Muscle of leg (tissue), 11 donors: Measurements from ENCODE around the gene OBSL1. TPM values are rescaled to one million over a fixed set of nuclear protein-coding genes. Genes with fewer than 3 reads are reported as not detected.

Experiments used
- DNase-seq: peaks from one replicate; pipeline ENCODE4 v3.0.0; 2013
- H3K27ac ChIP-seq: one replicate; pipeline ENCODE4 v1.5.1; 2013; ENCODE audit warnings: mild to moderate bottlenecking, low read length, control low read depth
- H3K27me3 ChIP-seq: one replicate; pipeline ENCODE4 v1.6.1; 2013; ENCODE audit warnings: low read length; ENCODE audit not compliant: control insufficient read depth, insufficient read depth
- H3K36me3 ChIP-seq: one replicate; pipeline ENCODE4 v1.6.1; 2013; ENCODE audit warnings: low read length; ENCODE audit not compliant: control insufficient read depth, insufficient read depth
- H3K4me1 ChIP-seq: one replicate; pipeline ENCODE4 v1.6.1; 2013; ENCODE audit warnings: low read length; ENCODE audit not compliant: control insufficient read depth, insufficient read depth
- H3K4me3 ChIP-seq: one replicate; pipeline ENCODE4 v1.5.1; 2013; ENCODE audit warnings: low read length, control low read depth
- H3K9me3 ChIP-seq: replicated peaks from 2 replicates; pipeline ENCODE4 v1.6.1; 2013; ENCODE audit warnings: low read depth, low read length; ENCODE audit not compliant: control insufficient read depth
- WGBS: methylation state at CpG from one replicate; pipeline ENCODE4 v1.1.5; 2013; ENCODE audit warnings: missing lambda C conversion rate; ENCODE audit not compliant: insufficient coverage; 5-methylcytosine and 5-hydroxymethylcytosine counted together
- polyA plus RNA-seq, 8 donors: library from polyadenylated mRNA; unstranded; fragments of 120-200 nt; gene quantifications; one replicate each; pipeline versions ENCODE4 v1.2.1 to v1.2.3, GENCODE V29; 2013; ENCODE audit warnings: inconsistent platforms in 1 of 8, low replicate concordance in 1 of 8; ENCODE audit not compliant: insufficient read length in 8 of 8, insufficient read depth in 1 of 8
- total RNA-seq: library from RNA; stranded (reverse); fragments of 120-200 nt; gene quantifications from one replicate; pipeline ENCODE4 v1.2.4, GENCODE V29; 2013

The OBSL1 gene
- total and polyA plus RNA-seq, 9 donors, result 117 to 193 (median 156) TPM

DNA sequence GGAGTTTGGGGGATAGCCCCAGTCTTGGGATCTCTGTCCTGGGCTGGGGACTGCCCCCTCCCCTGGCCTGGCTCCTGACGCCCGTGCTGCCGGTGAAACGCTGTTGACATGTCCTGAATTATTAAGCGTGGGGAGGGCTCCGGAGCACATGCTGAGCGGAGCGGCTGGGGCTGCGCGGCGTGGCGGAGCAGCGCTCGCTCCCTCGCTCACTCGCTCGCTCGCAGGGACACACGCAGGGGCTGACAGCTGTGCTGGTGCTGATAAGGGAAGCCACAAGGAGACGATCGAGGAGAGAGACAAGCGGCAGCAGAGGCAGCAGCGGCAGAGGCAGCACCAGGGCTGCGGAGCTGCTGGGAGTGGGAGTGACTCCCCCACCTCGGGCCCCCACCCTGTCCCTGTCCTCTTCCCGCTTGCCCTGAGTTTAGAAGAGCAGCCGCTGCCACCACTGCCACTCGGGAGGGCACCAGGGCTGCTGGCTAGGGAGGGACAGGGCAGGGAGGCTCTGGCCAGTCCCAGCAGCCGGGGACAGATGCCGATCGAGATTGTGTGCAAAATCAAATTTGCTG is 57.1 kb downstream of the OBSL1 start, which contains the start of gene ASIC4:
ASIC4 (plus strand) TSS at position 287 of the 566 bp plus-strand sequence; CDS start at position 530, 243 bp downstream.
- H3K36me3 ChIP-seq, result no peaks in the 10 kb centered on the region
- H3K4me1 ChIP-seq, result peaks cover 70% of the 10 kb centered on the region
- peaks cover 80% of the 10 kb centered on the region for H3K27me3 ChIP-seq
- H3K27ac ChIP-seq, result peak within 1 kb of the TSS; percentile 13
- H3K9me3 ChIP-seq, result no peaks in the 10 kb centered on the region
- no peak within 1 kb of the TSS for H3K4me3 ChIP-seq
- WGBS, result under 1% methylated on average over 22 of the region's 31 CpGs
- DNase-seq, result no peak

DNA sequence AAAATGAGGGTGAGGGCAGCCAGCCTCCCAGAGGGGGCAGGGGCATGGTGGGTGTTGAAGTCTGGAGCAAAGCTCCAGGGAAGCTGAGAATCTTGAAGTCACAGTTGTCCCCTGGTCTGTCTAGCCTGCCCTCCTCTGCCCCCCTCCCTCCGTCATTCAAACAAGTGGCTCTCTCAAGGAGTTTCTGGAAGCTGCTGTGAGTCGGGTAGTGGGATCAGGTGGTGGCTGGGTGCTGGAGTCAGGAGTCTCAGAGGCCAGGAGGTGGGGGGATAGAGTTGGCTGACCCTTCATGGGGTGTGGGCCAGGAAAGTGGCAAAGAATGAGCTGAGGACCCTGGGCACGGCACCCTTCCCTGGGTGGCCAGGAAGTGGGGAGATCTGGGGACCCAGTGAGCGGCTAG is 57.6 kb downstream of the OBSL1 start:
- H3K4me3 ChIP-seq, result no peak overlapping the region
- H3K36me3 ChIP-seq, result no peaks in the 10 kb centered on the region
- H3K27ac ChIP-seq, result no peak overlapping the region
- no peaks in the 10 kb centered on the region for H3K9me3 ChIP-seq
- H3K4me1 ChIP-seq, result peaks cover 73% of the 10 kb centered on the region
- peaks cover 82% of the 10 kb centered on the region for H3K27me3 ChIP-seq
- WGBS, result 4% methylated on average over 3 of the region's 4 CpGs
- DNase-seq, result no peak

GRCh38 chr2:219512524-219513216 is 58.7 kb downstream of the OBSL1 start:
- H3K4me1 ChIP-seq, result peaks cover 76% of the 10 kb centered on the region
- H3K36me3 ChIP-seq, result no peaks in the 10 kb centered on the region
- 4% methylated on average over 14 of the region's 16 CpGs for WGBS
- DNase-seq, result no peak
- H3K4me3 ChIP-seq, result no peak overlapping the region
- H3K27me3 ChIP-seq, result peaks cover 79% of the 10 kb centered on the region
- H3K9me3 ChIP-seq, result no peaks in the 10 kb centered on the region
- H3K27ac ChIP-seq, result no peak overlapping the region

DNA sequence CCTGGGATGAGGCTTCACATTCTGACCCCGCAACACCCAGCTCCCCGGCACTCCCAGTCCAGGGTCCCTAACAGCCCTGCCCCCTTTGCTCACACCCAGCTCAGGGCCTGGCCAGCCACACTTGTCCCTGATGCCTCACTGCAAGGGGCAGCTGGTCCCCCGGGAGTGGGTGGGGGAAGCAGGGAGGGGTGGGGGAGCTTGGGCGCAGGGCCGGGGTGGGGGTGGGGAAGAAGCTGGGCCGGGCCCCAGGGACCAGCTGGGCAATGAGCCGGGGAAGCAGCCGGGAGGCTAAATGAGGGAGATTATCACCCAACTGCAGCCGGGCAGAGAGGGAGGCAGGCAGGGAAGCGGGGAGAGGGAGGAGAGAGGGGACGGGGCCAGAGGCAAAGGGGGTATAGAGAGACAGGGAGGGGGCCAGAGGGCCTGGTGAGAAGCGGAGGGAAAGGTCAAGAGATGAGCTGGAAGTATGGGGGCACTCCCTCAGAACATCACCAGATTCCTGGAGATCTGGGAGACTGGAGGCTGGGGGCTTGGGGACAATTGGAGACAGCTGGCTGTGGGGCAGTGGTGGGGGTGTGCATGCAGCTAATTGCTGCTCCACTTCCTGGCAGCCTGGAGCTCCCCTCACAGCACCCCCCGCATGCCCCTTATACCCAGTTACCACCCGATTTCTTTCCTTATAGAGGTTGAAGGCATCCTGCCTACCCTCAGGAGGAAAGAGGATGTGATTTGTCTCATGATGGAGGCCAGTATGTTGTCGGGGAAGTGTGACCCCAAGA is 59.6 kb downstream of the OBSL1 start:
- no peak for DNase-seq
- peaks cover 77% of the 10 kb centered on the region for H3K27me3 ChIP-seq
- H3K4me1 ChIP-seq, result peaks cover 82% of the 10 kb centered on the region
- H3K9me3 ChIP-seq, result no peaks in the 10 kb centered on the region
- H3K36me3 ChIP-seq, result peaks cover 3% of the 10 kb centered on the region
- no peak overlapping the region for H3K4me3 ChIP-seq
- 12% methylated on average over 8 of the region's 15 CpGs for WGBS
- no peak overlapping the region for H3K27ac ChIP-seq

DNA sequence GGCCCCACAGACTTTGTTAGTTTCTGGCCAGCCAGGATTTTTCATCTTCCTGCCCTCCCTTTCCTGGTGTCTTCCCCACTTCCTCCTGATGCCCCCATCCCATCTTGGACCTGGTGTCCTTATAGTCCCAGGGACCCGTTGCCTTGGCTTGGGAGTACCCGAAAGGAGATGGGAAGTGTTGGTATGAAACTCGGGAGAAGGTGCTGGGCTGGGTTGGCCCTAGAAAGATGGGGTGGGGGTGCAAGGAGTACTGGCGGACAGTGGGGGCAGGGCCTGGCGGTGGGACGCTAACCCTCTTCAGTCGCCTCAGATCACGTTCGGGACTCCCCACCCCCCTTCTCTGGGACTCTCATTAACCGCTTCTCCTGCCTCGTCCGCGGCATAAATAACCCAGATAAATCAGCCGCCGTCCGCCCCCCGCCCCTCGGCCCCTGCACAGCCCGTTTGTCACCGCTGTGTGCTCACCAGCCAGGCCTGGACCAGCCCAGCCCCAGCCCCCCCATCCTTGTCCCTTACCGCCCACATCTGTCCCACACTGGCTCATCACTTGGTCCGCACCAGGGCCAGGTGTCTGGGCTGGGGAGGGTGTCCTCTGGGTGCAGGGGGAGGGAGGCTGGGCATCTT is 60.7 kb downstream of the OBSL1 start:
- Histone ChIP-seq H3K9me3 (no peaks in the 10 kb centered on the region), H3K36me3 (peaks cover 14% of the 10 kb centered on the region), H3K27ac (no peak overlapping the region), H3K4me1 (peaks cover 92% of the 10 kb centered on the region), H3K27me3 (peaks cover 67% of the 10 kb centered on the region), H3K4me3 (no peak overlapping the region)
- DNase-seq, result no peak
- WGBS, result under 1% methylated on average over 16 of the region's 22 CpGs

GRCh38 chr2:219509780-219510511 is 61.4 kb downstream of the OBSL1 start:
- 1% methylated on average over 20 of the region's 26 CpGs for WGBS
- Histone ChIP-seq H3K36me3 (peaks cover 19% of the 10 kb centered on the region), H3K4me1 (peaks cover 90% of the 10 kb centered on the region), H3K27ac (peak overlapping the region; percentile 3), H3K27me3 (peaks cover 61% of the 10 kb centered on the region), H3K4me3 (no peak overlapping the region), H3K9me3 (no peaks in the 10 kb centered on the region)
- DNase-seq, result peak; percentile 69

GRCh38 chr2:219508971-219509779 is 62.2 kb downstream of the OBSL1 start:
- H3K27ac ChIP-seq, result peak overlapping the region; percentile 3
- H3K9me3 ChIP-seq, result no peaks in the 10 kb centered on the region
- no peak overlapping the region for H3K4me3 ChIP-seq
- H3K27me3 ChIP-seq, result peaks cover 54% of the 10 kb centered on the region
- peak; percentile 63 for DNase-seq
- H3K36me3 ChIP-seq, result peaks cover 27% of the 10 kb centered on the region
- 0% methylated on average over 1 of the region's 14 CpGs for WGBS
- peaks cover 82% of the 10 kb centered on the region for H3K4me1 ChIP-seq

- DNase-seq, result no peak
- Histone ChIP-seq H3K27ac (no peak overlapping the region), H3K36me3 (peaks cover 35% of the 10 kb centered on the region), H3K9me3 (no peaks in the 10 kb centered on the region), H3K27me3 (peaks cover 46% of the 10 kb centered on the region), H3K4me1 (peaks cover 74% of the 10 kb centered on the region), H3K4me3 (no peak overlapping the region)
- WGBS, result 17% methylated on average over 1 of the region's 4 CpGs
These were observed 63.0 kb downstream of the OBSL1 start for GRCh38 chr2:219508444-219508734.
